NT2/D1 (cell line): ENCODE results near the gene PAK3.

Experiments
- SUZ12 ChIP-seq: IDR thresholded peaks from 2 replicates; pipeline ENCODE4 v1.6.1; 2011; ENCODE audit not compliant: insufficient read length, insufficient read depth; ENCODE audit errors: extremely low read depth
- YY1 ChIP-seq: IDR thresholded peaks from 2 replicates; pipeline ENCODE4 v1.6.1; 2011; ENCODE audit not compliant: insufficient read length, insufficient read depth
- ZNF274 ChIP-seq: IDR thresholded peaks from 2 replicates; pipeline ENCODE4 v1.6.1; 2011; ENCODE audit warnings: mild to moderate bottlenecking, low read depth, low read length

- TF ChIP-seq SUZ12 (no peak), ZNF274 (no peak), YY1 (no peak)
Observed at GRCh38 chrX:111200327-111200726, 104.3 kb downstream of the PAK3 start.
